Measurements from ENCODE around the gene PSMC2. TPM values are rescaled to one million over a fixed set of nuclear protein-coding genes. Genes with fewer than 3 reads are reported as not detected.
"Not testable (repeated sequence)": the region's sequence is repeated elsewhere in the genome, so short reads cannot be mapped to it uniquely, and the experiment has no call there.

The PSMC2 gene
- total RNA-seq, 1 donor from 2014 or later, result 96.1 TPM

DNA sequence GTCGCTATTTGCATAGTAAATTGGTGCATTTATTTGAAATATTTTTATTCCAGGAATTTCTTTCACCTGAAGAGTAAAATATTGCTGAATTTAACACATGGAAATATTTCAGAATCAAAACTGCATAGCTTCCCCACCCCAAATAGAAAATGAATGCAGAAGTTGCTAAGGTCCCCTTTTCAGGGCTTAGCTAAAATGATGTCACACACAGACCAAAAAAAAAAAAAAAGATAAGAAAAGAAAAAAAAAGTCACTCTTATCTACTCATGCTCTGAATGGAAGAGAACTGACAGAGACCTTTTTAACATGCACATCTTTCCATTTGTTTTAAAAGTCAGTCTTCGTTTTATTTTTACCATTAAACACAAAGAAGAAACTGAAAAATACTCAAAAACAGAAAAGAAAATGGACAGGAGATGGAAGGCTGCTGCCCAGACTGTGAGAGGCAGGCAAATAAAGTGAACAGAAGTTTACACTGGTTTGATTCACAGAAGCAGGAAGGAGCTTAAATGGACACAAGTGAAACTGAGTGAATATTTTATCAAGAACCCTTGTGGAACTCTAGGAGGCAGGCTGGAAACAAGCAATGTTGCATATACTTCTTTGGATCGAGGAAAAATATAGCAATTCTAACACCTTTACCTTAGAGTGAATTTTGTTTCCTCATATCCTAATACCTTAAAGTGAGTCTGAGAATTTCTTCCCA, 32.0 kb downstream of the PSMC2 start:
- no peak for DNase-seq (ENCODE audit: low spot score)

DNA sequence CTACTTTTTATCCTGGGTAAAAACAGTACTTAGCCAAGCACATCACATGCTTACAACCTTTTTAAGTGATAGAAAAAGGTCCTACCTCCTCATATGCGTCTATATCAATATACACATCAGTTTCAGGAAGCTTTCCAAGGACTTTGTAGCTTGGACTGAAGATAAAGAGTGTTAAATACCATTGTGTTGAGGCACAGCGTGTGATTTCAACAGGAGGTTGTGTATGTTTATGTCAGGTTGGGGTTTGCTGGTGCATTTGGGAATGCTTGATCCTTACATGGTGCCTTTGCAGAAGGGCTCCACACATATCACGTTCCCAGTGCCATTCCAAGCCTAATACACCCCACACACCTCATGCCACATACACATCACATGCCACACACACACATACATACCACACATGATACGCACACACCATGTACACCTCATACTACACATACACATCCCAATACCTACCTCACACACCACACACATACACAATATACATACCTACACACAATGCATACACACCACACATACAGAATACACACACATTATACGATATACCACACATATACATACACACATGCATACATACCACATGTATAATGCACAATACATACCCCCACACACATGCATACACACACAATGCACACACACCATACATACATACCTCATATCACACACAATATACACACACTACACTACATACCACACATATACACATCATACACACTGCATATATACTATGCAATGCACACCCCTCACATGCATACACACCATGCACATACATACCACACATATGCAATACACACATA, 33.1 kb downstream of the PSMC2 start:
- DNase-seq (ENCODE audit: low spot score), result no peak

- no peak for DNase-seq (ENCODE audit: low spot score)
Observed at GRCh38 chr7:103381280-103382031, 34.0 kb downstream of the PSMC2 start.

GRCh38 chr7:103382032-103382402, 34.6 kb downstream of the PSMC2 start:
- no peak for DNase-seq (ENCODE audit: low spot score)

GRCh38 chr7:103387242-103387641, 39.8 kb downstream of the PSMC2 start:
- DNase-seq (ENCODE audit: low spot score), result no peak

- no peak for DNase-seq (ENCODE audit: low spot score)
Observed at GRCh38 chr7:103388469-103389140, 41.2 kb downstream of the PSMC2 start.

- no peak for DNase-seq (ENCODE audit: low spot score)
Observed at GRCh38 chr7:103389263-103389662, 41.8 kb downstream of the PSMC2 start.

- no peak for DNase-seq (ENCODE audit: low spot score)
Observed at GRCh38 chr7:103391150-103391549, 43.7 kb downstream of the PSMC2 start.

- no peak for DNase-seq (ENCODE audit: low spot score)
Observed at GRCh38 chr7:103391976-103392375, 44.5 kb downstream of the PSMC2 start.

- no peak for DNase-seq (ENCODE audit: low spot score)
Observed at GRCh38 chr7:103394566-103394965, 47.1 kb downstream of the PSMC2 start.

DNA sequence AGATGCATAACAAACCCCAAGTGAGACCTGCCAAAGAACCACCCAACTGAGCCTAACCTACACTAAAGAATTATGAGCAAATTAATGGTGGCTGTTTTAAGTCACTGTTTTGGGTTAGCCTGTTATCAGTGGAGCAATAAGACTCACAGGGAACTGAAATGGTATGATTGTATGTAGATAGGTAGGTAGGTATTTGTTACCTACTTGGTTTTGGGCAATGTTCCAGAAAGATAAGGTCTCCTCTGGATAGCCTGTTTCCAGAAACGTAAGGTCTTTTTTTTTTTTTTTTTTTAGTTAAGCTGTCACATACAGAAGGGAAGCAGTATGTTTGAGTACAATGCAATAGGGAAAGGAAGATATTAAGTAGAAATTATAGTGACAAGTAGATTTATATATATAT, 47.6 kb downstream of the PSMC2 start:
- no peak for DNase-seq (ENCODE audit: low spot score)

- DNase-seq (ENCODE audit: low spot score), result no peak
Observed at GRCh38 chr7:103396471-103396870, 49.0 kb downstream of the PSMC2 start.

DNA sequence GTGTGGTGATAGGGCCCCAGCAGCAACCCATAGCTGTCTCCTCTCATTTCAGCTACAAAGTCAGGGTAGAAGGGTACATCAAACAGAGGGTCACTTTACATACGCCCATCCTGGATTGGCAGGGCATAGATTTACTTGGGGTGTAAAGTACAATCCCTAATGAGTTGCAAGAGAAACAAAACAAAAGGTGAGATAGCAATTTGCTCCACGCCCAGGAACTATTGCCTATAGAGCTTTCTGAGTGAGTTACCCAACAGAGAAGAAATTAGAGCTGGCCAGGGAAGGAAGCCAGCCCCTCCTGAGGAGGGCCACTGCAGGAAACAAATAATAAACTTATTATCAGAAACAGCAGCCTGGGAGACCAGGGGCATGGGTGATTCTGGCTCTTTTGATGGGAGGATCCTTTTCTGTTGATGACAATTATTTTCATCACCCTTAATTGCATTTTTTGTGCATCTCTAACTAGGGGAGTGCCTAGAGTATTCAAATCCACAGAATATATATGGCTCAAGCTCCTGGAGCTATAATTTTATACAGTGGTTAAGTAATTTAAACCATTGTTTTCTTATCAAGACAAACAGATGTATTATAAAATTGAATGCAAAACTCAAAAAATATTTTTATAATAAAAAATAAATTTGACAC, 51.2 kb downstream of the PSMC2 start:
- DNase-seq (ENCODE audit: low spot score), result no peak

DNA sequence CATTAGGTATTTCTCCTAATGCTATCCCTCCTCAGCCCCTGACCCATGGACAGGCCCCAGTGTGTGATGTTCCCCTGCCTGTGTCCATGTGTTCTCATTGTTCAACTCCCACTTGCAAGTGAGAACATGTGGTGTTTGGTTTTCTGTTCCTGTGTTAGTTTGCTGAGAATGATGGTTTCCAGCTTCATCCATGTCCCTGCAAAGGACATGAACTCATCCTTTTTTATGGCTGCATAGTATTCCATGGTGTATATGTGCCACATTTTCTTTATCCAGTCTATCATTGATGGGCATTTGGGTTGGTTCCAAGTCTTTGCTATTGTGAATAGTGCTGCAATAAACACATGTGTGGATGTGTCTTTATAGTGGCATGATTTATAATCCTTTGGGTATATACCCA, 52.2 kb downstream of the PSMC2 start:
- not testable (repeated sequence) for DNase-seq (ENCODE audit: low spot score)

- DNase-seq (ENCODE audit: low spot score), result not testable (repeated sequence)
Observed at GRCh38 chr7:103405789-103406613, 58.6 kb downstream of the PSMC2 start.

- no peak for DNase-seq (ENCODE audit: low spot score)
Observed at GRCh38 chr7:103412151-103412550, 64.7 kb downstream of the PSMC2 start.

GRCh38 chr7:103413407-103413806, 66.0 kb downstream of the PSMC2 start:
- DNase-seq (ENCODE audit: low spot score), result no peak

DNA sequence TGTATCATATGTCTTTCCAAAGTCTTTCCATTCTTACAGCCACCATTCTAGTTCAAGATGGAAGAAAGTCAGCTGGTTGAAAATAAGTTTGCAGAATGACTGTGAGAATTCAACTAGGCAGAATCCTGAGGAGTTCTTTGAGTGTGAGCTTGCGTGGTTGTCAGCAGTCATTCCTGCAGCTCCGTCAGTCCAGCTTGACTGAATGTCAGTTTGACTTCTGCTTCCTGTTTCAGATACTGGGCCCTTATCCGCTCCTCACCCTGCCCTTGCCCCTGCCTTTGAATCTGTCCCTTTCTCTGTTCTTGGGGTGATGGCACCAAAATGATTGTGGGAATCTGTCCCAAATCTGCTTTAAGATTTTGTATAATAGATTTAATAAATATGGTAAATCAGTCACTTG, 70.8 kb downstream of the PSMC2 start:
- DNase-seq (ENCODE audit: low spot score), result no peak

Data from ureter (tissue), 1 donor.